WI38 (cell line): Measurements from ENCODE around the gene CNOT2.

Experiments
- H3K4me3 ChIP-seq: 2 replicates; pipeline ENCODE4 v1.5.1; 2011; ENCODE audit warnings: low read depth, mild to moderate bottlenecking, control low read depth, low read length
- CTCF ChIP-seq: IDR thresholded peaks from 2 replicates; pipeline ENCODE4 v1.5.1; 2012; ENCODE audit warnings: low read depth, mild to moderate bottlenecking, control low read depth, low read length

Gene CNOT2

GRCh38 chr12:70398002-70398401, 154.8 kb downstream of the CNOT2 start:
- TF ChIP-seq CTCF, result no peak

GRCh38 chr12:70398862-70399261, 155.6 kb downstream of the CNOT2 start:
- no peak for TF ChIP-seq CTCF
- no peak overlapping the region for H3K4me3 ChIP-seq

More at GRCh38 chr12:70398002-70398401, 154.8 kb downstream of the CNOT2 start:
- no peak overlapping the region for H3K4me3 ChIP-seq

- TF ChIP-seq CTCF, result no peak
These were observed 156.1 kb downstream of the CNOT2 start for GRCh38 chr12:70399311-70399710.

GRCh38 chr12:70400124-70400523, 156.9 kb downstream of the CNOT2 start:
- no peak for TF ChIP-seq CTCF
- H3K4me3 ChIP-seq, result no peak overlapping the region

More at GRCh38 chr12:70399311-70399710, 156.1 kb downstream of the CNOT2 start:
- no peak overlapping the region for H3K4me3 ChIP-seq

- no peak overlapping the region for H3K4me3 ChIP-seq
- TF ChIP-seq CTCF, result no peak
These were observed 159.4 kb downstream of the CNOT2 start for GRCh38 chr12:70402597-70402996.

GRCh38 chr12:70403826-70404225, 160.6 kb downstream of the CNOT2 start:
- no peak overlapping the region for H3K4me3 ChIP-seq
- no peak for TF ChIP-seq CTCF
